Left lung (tissue), 10 donors: Measurements from ENCODE around the gene RPTOR. TPM values are rescaled to one million over a fixed set of nuclear protein-coding genes. Genes with fewer than 3 reads are reported as not detected.
A peak's percentile ranks its signal among the peaks of the same experiment; 100 is the strongest.

Experiments
- ATAC-seq: fragments of 200-7000 bp; cut with Tn5 transposase; one replicate; pipeline ENCODE4 v1.9.1; 2020; ENCODE audit warnings: moderate library complexity
- DNase-seq, 4 donors: peaks; one replicate each; pipeline ENCODE4 v3.0.0-alpha.2; 2013 to 2020
- H3K27ac ChIP-seq, 2 donors: fragments of 200-600 bp; sonication (generic) in 1 of 2; one replicate each; pipeline versions ENCODE4 v1.5.0 to v1.8.0; 2020 to 2021
- H3K27me3 ChIP-seq, 2 donors: fragments of 200-600 bp; sonication (generic) in 1 of 2; one replicate each; pipeline versions ENCODE4 v1.5.0 to v1.8.0; 2020 to 2021
- H3K36me3 ChIP-seq, 2 donors: fragments of 200-600 bp; sonication (generic) in 1 of 2; one replicate each; pipeline versions ENCODE4 v1.5.0 to v1.8.0; 2020 to 2021
- H3K4me1 ChIP-seq, 2 donors: fragments of 200-600 bp; one replicate each; pipeline ENCODE4 v1.8.0; 2021
- H3K4me3 ChIP-seq, 2 donors: fragments of 200-600 bp; sonication (generic) in 1 of 2; one replicate each; pipeline versions ENCODE4 v1.5.0 to v1.8.0; 2020 to 2021; ENCODE audit warnings: mild to moderate bottlenecking in 1 of 2
- H3K9me3 ChIP-seq, 2 donors: fragments of 200-600 bp; sonication (generic) in 1 of 2; one replicate each; pipeline versions ENCODE4 v1.5.0 to v1.8.0; 2020 to 2021
- CTCF ChIP-seq, 2 donors: fragments of 200-600 bp; sonication (generic) in 1 of 2; IDR thresholded peaks; one replicate each; pipeline versions ENCODE4 v1.5.0 to v1.8.0; 2021; ENCODE audit warnings: antibody characterized with exemption in 2 of 2
- intact Hi-C, 2 donors: fragments of 100-400 bp; cut with DNase I; formaldehyde crosslinking; loops; one replicate each; pipeline versions ENCODE4 v1.11.2 to v1.14.2; 2022
- polyA plus RNA-seq, 6 donors: library from polyadenylated mRNA; unstranded; fragments of 120-200 nt; gene quantifications; one replicate each; pipeline ENCODE4 v1.2.1, GENCODE V29; 2013; ENCODE audit not compliant: insufficient read length in 6 of 6
- total RNA-seq, 2 donors: library from RNA; stranded (reverse); fragmentation: NEBNext Ultra II Directional; extraction: Animal tissue kit (Norgen Biotek cat#: 25700); gene quantifications; one replicate each; pipeline ENCODE4 v1.2.1, GENCODE V29; 2021
- donor health status: DM: no; HTN: yes; CAD: no.
- donor health status: DM: no; HTN: no; CAD: no.

The RPTOR gene
- total and polyA plus RNA-seq, 8 donors, result 14.2 to 39.2 (median 20.7) TPM

GRCh38 chr17:80755650-80756405, 211.2 kb downstream of the RPTOR start:
- Histone ChIP-seq H3K4me3 (no peak overlapping the region), H3K36me3 (peaks cover 0 to 26% of the 10 kb centered on the region in 2 donors), H3K4me1 (peaks cover 13 to 24% of the 10 kb centered on the region in 2 donors), H3K27me3 (no peaks in the 10 kb centered on the region), H3K27ac (no peak overlapping the region), H3K9me3 (no peaks in the 10 kb centered on the region)
- no peak for TF ChIP-seq CTCF (IDR thresholded peaks at IDR 0.05)
- DNase-seq (peak in 1 of 4 donors; percentile 10), ATAC-seq (no peak)
- intact Hi-C loops, result no loop called here

- Histone ChIP-seq H3K4me3 (no peak overlapping the region), H3K27me3 (no peaks in the 10 kb centered on the region), H3K9me3 (no peaks in the 10 kb centered on the region), H3K4me1 (peaks cover 15 to 33% of the 10 kb centered on the region in 2 donors), H3K27ac (peak overlapping the region; percentile 39 to 66), H3K36me3 (peaks cover 0 to 25% of the 10 kb centered on the region in 2 donors)
- TF ChIP-seq CTCF (IDR thresholded peaks at IDR 0.05), result no peak
- ATAC-seq, result no peak
- intact Hi-C loops, result no loop called here
- DNase-seq, result peak in 2 of 4 donors; percentile 26 to 59
These were observed 214.1 kb downstream of the RPTOR start for GRCh38 chr17:80758481-80759376.

GRCh38 chr17:80759377-80759673, 214.7 kb downstream of the RPTOR start:
- no peak for TF ChIP-seq CTCF (IDR thresholded peaks at IDR 0.05)
- no peak for ATAC-seq
- peaks cover 0 to 19% of the 10 kb centered on the region in 2 donors for H3K36me3 ChIP-seq
- intact Hi-C loops, result no loop called here
- no peak overlapping the region for H3K4me3 ChIP-seq
- H3K27ac ChIP-seq, result peak overlapping the region in 1 of 2 donors; percentile 66
- peaks cover 15 to 33% of the 10 kb centered on the region in 2 donors for H3K4me1 ChIP-seq
- DNase-seq, result no peak
- no peaks in the 10 kb centered on the region for H3K27me3 ChIP-seq
- H3K9me3 ChIP-seq, result no peaks in the 10 kb centered on the region

GRCh38 chr17:80760511-80760911, 215.9 kb downstream of the RPTOR start:
- no peak overlapping the region for H3K27ac ChIP-seq
- no peaks in the 10 kb centered on the region for H3K9me3 ChIP-seq
- ATAC-seq (peak; percentile 52), DNase-seq (peak in 1 of 4 donors; percentile 42)
- intact Hi-C loops, result no loop called here
- H3K4me1 ChIP-seq, result peaks cover 15 to 39% of the 10 kb centered on the region in 2 donors
- no peak overlapping the region for H3K4me3 ChIP-seq
- no peaks in the 10 kb centered on the region for H3K27me3 ChIP-seq
- TF ChIP-seq CTCF (IDR thresholded peaks at IDR 0.05), result no peak
- peaks cover 0 to 7% of the 10 kb centered on the region in 2 donors for H3K36me3 ChIP-seq
